ENCODE measurements around the gene CYP2C18.
"Not testable (repeated sequence)": the region's sequence is repeated elsewhere in the genome, so short reads cannot be mapped to it uniquely, and the experiment has no call there.

CYP2C18 gene

DNA sequence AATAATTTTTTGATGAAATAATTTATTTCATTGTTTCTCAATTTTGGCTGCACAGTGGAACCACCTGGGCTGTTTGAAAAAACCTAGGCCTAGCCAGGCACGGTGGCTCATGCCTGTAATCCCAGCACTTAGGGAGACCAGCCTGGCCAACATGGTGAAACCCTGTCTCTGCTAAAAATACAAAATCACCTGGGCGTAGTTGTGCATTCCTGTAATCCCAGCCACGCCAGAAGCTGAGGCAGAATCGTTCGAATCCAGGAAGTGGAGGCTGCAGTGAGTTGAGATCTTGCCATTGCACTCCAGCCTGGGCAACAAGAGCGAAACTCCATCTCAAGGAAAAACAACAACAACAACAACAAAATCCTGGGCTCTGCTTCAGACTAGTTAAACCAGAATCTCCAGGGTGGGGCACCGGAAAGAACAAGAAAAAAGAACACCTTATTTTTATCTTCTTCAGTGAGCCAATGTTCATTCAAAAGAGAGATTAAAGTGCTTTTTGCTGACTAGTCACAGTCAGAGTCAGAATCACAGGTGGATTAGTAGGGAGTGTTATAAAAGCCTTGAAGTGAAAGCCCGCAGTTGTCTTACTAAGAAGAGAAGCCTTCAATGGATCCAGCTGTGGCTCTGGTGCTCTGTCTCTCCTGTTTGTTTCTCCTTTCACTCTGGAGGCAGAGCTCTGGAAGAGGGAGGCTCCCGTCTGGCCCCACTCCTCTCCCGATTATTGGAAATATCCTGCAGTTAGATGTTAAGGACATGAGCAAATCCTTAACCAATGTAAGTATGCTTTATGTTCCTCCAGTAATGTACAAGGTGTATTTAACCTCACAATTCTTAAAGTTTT lies at the start of gene CYP2C18:
CYP2C18 (plus strand) TSS at position 516 of the 841 bp plus-strand sequence; CDS start at position 607, 91 bp downstream.
- DNase-seq (ENCODE audit: low spot score) = no peak

- DNase-seq (ENCODE audit: low spot score) = not testable (repeated sequence)
Measured at GRCh38 chr10:94638097-94638496, 45.4 kb upstream of the CYP2C18 start.

DNA sequence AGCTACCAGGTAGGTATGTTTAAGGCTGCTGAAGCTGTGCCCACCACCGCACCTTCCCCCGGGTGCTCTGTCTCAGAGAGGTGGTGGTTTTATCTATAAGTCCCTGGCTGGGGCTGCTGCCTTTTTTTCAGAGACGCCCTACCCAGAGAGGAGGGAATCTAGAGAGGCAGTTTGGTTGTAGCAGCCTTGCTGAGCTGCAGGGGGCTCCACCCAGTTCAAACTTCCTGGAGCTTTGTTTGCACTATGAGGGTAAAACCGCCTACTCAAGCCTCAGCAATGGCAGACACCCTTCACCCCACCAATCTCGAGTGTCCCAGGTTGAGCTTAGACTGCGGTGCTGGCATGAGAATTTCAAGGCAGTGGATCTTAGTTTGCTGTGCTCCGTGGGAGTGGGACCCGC lies 43.6 kb upstream of the CYP2C18 start:
- no peak for DNase-seq (ENCODE audit: low spot score)

GRCh38 chr10:94640562-94640961 lies 43.0 kb upstream of the CYP2C18 start:
- no peak for DNase-seq (ENCODE audit: low spot score)

DNA sequence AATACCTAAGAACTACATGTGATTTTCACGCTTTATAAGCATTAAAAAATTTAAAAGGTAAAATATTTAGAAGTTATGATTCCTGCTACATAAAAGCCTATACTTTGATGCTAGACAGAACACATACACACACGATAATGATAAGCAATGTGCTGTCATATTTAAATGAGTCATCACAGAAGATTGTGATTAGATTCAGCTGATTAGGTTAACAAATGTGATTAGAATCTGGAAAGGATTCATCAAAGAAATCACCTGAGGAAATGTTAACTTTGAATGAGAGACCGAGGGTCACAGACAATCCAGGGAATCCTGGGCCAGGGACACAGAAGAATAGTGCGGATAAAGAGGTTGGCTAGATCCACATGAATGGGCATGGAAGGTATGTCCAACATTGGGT lies 42.0 kb upstream of the CYP2C18 start:
- no peak for DNase-seq (ENCODE audit: low spot score)

- no peak for DNase-seq (ENCODE audit: low spot score)
Measured at GRCh38 chr10:94644352-94644751, 39.2 kb upstream of the CYP2C18 start.

DNA sequence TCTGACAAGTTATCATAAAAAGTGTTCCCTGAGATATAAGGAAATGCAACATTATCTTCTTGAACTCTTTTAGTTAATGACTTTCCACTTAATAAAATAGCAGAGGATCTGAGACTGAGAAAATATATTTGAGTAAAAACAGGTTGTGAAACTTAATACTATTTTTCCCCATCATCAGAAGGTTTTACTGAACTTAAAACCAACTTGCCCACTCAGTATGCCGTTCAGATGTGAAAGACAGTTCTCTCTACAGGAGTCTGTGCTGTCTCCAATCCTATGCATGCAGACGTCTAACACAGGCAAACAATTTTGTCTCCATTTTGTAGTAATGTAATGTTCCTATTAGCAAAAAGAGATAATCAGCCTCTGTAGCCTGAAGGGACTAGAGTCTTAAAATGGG lies 38.2 kb upstream of the CYP2C18 start:
- DNase-seq (ENCODE audit: low spot score) = no peak

DNA sequence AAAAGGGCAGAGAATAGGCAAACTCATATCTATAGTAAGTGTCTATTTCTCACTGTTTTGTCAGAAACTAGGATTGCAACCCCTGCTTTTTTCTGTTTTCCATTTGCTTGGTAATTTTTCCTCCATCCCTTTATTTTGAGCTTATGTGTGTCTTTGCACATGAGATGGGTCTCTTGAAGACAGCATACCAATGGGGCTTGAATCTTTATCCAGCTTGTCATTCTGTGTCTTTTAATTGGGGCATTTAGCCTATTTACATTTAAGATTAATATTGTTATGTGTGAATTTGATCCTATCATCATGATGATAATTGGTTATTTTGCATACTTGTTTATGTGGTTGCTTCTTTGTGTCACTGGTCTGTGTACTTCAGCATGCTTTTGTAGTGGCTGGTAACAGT lies 28.3 kb upstream of the CYP2C18 start:
- DNase-seq (ENCODE audit: low spot score) = not testable (repeated sequence)

DNA sequence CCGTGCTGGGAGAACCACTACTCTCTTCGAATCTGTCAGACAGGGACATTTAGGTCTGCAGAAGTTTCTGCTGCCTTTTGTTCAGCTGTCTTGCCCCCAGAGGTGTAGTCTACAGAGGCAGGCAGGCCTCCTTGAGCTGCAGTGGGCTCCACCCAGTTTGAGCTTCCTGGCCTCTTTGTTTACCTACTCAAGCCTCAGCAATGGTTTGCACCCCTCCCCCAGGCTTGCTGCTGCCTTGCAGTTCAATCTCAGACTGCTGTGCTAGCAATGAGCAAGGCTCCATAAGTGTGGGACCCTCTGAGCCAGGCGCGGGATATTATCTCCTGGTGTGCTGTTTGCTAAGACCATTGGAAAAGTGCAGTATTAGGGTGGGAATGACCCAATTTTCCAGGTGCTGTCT lies 20.5 kb upstream of the CYP2C18 start:
- not testable (repeated sequence) for DNase-seq (ENCODE audit: low spot score)

DNA sequence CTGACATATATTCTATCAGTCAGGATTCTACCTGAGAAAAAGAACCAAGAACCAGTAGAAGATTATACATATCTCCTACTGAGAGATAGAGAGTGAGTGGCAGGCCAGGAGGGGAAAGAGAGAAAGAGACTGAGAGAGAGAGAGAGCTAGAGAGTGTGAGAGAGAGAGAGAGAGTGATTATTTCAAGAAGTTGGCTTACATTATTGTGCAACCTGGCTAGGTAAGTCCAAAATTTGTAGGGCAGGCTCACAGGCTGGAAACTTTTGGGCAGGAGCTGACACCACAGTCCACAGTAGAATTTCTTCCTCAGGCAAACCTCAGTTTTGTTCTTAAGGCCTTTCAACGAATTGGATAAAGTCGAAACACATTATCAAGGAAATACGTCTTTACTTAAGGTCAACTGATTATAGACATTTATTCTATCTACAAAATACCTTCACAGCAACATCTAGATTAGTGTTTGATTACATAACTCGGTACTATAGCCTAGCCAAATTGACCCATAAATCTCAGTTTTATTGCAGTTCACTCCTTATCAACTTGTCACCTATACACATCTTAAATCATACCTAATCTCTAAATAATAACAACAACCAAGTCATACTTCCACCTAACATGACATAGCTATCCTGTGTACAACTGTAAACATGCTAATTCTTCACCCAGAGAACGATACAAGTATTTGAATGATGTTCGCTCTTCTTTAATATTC lies 17.0 kb upstream of the CYP2C18 start:
- DNase-seq (ENCODE audit: low spot score) = no peak

DNA sequence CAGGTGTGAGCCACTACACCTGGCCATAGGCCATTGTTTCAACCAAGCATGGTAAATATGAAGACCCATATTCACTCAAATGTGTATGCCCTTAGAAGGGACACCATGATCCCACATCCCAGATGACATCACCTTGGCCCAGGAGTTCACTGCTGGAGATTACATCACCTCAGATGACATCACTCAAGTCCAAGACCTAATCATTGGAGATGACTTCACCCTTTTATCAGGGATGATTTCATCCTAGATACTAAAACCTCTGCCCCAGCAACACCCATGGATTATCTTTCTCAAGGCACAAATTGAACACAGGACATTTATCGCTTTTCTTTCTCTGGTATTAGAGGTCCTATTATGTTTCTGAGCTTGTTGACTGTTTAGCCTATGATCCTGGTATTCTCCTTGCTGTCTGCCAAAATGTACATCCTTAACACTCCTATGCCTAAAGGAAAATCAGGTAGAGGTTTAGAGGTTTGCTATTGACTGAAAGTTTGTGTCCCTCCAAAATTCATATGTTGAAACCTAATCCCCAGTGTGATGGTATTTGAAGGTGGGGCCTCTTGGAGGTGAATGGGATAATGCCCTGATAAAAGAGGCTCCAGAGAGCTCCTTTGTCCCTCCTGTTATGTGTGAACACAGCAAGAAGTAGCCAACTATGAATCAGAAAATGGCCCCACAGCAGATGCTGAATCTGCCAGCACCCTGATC lies 9.8 kb upstream of the CYP2C18 start:
- no peak for DNase-seq (ENCODE audit: low spot score)

DNA sequence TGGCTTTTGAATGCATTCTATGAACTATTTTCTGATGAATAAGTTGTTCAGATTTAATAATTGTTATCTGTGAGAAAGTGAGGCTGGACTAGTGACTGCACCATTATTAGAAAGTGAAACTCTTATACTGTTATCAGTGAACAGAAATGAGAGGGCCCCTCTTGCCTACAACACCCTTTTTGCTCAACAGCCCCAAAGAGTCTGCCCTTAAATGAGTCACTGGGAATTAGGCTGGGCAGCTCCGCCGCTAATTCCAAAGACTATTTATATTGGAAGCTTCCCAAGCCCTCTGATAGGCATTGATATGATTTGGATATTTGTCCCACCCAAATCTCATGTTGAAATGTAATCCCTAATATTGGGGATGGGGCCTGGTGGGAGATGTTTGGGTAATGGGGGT lies 7.0 kb upstream of the CYP2C18 start:
- no peak for DNase-seq (ENCODE audit: low spot score)

- DNase-seq (ENCODE audit: low spot score) = no peak
Measured at GRCh38 chr10:94677691-94678090, 5.8 kb upstream of the CYP2C18 start.

- DNase-seq (ENCODE audit: low spot score) = no peak
Measured at GRCh38 chr10:94678475-94678874, 5.1 kb upstream of the CYP2C18 start.

DNA sequence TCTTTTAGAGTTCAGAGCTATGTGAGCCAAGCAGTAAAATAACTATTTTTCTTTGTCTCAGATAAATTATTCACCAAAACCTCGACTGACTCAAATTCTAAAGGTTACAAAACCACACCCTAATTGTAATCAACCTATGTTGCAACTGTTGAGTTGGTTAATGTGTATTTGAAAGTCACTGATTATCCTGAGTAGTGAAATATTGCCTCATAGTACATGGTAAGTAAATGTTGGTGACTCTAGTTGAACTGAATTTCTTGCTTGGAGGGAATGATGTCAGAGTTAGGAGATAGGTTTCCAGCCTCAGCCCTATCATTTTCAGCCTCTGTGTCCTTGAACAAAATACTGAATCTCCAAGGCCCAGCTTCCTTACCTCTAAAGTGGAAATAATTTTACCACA lies 3.0 kb upstream of the CYP2C18 start:
- no peak for DNase-seq (ENCODE audit: low spot score)

DNA sequence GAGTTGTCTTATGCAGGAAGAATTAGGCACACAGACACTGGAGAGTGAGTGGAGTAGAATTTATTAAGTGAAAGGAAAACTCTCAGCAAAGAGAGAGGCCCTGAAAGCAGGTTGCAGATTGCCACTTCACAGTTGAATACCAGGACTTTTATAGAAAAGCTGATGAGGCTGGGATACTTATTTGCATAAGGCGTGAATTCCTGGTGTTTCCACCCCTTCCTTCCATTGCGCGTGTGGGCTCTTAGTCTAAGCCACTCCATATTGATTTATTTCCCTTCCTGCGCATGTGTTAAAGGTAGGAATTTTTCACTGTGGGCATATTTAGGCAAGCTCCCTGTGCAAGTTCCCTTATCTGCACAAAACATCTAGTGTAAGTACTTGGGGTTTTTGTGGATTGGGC lies 893 bp upstream of the CYP2C18 start:
- DNase-seq (ENCODE audit: low spot score) = not testable (repeated sequence)

GRCh38 chr10:94687625-94688248 lies 4.2 kb downstream of the CYP2C18 start:
- no peak for DNase-seq (ENCODE audit: low spot score)

DNA sequence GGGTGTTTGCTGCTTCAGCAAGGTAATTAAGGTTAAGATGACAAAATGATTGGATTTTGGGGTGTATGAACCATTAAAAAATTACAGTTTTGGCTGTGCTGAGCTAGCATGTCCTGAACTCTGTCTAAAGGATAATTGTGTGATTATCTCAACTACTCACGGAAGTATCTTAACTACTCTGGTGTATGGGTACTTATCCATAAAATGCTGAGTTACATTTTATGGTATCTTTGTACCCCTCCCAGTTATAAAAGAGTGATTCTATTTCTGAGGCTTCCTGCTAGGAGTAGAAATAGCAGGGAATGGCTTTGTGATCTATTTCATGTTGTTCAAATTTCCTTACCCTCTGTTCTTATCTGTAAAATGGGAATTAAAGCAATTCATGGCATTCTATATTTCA lies 22.6 kb downstream of the CYP2C18 start:
- DNase-seq (ENCODE audit: low spot score) = no peak

DNA sequence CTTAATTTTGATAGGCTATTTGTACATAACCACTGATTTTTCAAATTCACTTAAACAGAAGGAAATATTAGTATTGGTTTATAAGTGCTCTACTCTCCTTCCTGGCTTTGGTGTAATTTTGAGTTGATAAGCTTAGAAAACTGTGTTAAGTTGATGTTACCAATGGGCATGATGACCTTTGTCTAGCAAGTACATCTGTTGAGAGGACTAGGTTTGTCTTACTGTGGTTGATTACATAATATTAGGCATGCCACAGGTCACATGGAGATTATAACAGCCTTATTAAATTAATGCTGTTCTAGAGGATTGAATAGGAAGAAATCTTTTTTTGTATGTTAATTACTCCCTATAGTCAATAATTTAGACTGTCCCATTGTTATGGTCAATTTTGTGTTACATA lies 27.0 kb downstream of the CYP2C18 start:
- no peak for DNase-seq (ENCODE audit: low spot score)

- DNase-seq (ENCODE audit: low spot score) = no peak
Measured at GRCh38 chr10:94725871-94726270, 42.3 kb downstream of the CYP2C18 start.

DNA sequence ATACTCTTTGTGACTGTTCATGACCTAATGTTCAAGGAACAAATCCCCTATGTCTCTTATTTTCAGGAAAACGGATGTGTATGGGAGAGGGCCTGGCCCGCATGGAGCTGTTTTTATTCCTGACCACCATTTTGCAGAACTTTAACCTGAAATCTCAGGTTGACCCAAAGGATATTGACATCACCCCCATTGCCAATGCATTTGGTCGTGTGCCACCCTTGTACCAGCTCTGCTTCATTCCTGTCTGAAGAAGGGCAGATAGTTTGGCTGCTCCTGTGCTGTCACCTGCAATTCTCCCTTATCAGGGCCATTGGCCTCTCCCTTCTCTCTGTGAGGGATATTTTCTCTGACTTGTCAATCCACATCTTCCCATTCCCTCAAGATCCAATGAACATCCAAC lies 51.7 kb downstream of the CYP2C18 start:
- DNase-seq (ENCODE audit: low spot score) = no peak

GRCh38 chr10:94738588-94738987 lies 55.1 kb downstream of the CYP2C18 start:
- no peak for DNase-seq (ENCODE audit: low spot score)
